GM18867 (cell line): ENCODE measurements around the gene SLC8A1.

Source experiments
- ATAC-seq: cut with Tn5 transposase; IDR thresholded peaks from one replicate; pipeline ENCODE4 v1.9.1; 2021; ENCODE audit warnings: mild to moderate bottlenecking, moderate library complexity; ENCODE audit not compliant: unreplicated experiment

SLC8A1 gene

DNA sequence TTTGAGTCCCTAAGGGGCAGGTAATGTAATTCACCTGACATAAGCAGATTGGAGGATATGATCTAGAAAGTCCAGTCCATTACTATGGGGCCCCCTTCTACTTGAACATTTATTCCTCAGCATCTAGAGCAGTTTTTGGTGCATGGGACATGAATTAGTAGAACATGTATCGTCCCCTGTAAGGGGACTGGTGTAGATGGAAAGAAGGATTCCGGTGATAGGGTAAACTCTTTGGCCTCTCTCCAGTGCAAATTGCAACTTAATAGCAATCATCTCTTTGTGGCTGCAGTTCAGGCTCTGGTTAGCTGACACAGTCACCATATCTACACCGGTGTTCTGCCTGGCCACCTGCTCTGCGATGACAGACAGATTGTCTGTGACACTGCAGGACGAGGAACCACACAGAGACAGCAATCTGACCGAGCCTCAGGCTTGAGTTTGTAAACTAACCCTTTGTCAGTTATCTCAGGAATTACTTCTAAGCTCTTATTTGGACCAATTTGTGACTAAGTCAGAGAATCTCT, 6.4 kb upstream of the SLC8A1 start:
- ATAC-seq = no peak

DNA sequence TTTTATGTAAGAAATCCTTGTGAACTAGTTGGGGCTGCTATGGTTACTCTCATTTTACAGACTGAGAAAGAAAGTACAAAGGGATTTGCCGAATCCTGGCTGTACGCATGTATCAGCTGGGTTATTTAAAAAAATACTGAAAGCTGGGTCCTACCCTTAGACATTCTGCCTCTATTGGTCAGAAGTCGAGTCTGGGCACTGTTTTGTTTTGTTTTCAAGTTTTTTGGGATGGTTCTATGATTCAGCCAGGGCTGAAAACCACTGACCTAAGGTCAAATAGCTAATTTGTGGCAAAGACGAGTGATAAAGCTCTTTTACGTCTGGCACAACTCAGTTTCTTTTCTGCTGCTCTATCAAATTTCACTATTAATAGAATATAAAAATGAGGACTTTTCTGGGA, 5.9 kb upstream of the SLC8A1 start:
- no peak for ATAC-seq

DNA sequence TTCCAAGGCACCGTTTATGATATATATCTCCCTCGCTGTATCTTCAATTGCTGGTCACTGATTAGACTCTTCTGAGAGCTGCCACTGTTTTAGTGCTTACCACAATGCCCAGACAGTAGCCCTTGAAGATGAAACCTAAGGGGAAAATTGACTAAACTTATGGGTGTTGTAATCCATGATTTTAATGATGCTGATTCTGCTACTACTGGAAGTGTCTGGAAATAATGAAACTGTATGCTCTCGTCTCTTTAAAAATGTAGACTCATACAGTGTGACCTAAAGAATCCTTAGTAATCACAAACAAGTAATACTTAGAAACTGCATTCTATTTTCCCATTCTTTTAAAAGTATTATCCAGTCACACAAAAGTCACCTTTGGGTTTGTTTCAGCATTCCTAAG, 5.5 kb upstream of the SLC8A1 start:
- ATAC-seq = no peak

GRCh38 chr2:40456926-40457325, 5.0 kb upstream of the SLC8A1 start:
- no peak for ATAC-seq

GRCh38 chr2:40455661-40456060, 3.8 kb upstream of the SLC8A1 start:
- ATAC-seq = no peak

DNA sequence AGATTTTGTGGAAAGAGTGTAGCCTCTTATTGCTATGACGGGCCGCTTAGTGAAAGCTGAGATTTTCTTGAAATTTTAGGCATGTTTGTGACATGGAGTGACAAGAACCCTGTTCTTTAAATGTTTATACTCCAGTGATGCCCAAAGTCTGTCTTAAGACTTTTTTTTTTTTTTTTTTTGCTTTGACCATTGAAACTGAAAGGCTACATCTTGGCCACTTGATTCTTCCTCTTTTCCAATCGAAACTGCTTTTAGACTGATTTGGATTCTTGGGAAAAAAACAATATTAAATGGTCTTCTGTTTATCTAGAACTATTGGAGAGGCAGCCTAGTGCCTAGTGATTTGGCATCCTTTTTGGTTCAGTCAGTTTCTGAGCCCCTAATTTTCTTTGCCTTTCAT, 2.4 kb upstream of the SLC8A1 start:
- no peak for ATAC-seq

GRCh38 chr2:40452786-40453185, 896 bp upstream of the SLC8A1 start:
- no peak for ATAC-seq

- no peak for ATAC-seq
These were observed 977 bp downstream of the SLC8A1 start for GRCh38 chr2:40450796-40451430.

DNA sequence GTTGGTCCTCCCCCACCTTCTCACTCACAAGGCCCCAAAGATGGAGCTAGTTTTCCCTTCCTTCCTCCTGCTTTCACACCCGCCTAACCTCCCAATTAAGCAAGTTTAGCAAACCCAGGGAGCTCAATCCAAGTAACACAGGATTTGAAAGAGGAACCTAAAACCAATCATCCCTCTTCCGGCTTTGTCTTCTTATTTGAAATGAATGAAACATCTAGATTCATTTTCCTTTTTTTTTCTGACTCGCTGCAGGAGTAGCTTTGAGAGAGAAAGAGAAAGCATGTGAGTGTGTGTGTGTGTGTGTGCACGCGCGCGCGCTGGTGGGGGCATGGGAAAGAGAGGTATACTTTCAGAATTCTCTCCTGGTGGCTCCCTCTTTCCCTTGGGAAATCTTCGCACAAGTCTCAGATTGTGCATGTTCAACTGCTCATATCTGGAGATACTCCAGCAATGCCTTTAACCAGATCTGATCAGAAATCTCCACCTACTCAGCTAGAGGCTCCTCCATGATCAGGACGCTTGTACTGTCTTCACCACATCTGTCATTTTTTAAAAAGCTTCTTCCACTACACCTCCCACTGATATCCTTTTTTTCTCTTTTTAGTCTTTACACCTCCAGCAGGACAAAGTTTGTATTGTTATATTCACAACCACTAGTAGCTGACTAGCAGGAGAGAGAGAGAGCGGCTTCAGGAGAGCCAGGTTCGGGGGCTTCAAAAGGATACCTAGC, 1.7 kb downstream of the SLC8A1 start:
- no peak for ATAC-seq

DNA sequence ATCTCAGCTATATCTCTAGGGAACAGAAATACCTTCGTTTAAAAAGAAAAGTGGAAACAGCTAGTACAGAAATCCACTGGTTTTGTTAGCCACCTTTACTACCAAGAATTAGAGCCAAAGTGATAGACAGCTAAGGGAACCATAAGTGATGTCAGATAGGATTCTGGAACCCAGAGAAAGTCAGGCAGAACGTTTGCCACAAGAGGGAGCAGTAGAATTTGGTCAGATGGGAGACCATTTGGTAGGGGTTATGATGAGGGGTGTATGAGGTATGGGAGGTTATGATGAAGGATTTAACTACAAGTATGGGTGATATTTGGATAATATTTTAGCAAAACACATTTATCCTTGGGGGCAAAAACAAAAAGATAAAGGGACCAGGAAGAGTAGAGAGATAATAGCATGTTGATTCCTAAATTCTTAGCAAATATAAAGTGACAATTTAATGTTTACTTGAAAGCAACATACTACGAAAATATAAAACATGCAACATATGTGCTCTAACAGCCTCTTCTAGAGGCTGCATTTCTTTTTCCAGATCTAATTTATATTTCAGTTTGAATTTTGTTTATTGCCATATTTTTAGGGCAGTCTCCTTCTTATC, 3.3 kb downstream of the SLC8A1 start:
- no peak for ATAC-seq

GRCh38 chr2:40445467-40445866, 6.4 kb downstream of the SLC8A1 start:
- ATAC-seq = no peak

DNA sequence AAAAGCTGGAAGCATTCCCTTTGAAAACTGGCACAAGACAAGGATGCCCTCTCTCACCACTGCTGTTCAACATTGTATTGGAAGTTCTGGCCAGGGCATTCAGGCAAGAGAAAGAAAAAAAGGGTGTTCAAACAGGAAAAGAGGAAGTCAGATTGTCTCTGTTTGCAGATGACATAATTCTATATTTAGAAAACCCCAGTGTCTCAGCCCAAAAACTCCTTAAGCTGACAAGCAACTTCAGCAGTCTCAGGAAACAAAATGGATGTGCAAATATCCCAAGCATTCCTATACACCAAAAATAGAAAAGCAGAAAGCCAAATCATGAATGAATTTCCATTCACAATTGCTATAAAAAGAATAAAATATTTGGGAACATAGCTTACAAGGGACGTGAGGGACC, 11.1 kb downstream of the SLC8A1 start:
- no peak for ATAC-seq

GRCh38 chr2:40439473-40439872, 12.4 kb downstream of the SLC8A1 start:
- ATAC-seq = no peak

DNA sequence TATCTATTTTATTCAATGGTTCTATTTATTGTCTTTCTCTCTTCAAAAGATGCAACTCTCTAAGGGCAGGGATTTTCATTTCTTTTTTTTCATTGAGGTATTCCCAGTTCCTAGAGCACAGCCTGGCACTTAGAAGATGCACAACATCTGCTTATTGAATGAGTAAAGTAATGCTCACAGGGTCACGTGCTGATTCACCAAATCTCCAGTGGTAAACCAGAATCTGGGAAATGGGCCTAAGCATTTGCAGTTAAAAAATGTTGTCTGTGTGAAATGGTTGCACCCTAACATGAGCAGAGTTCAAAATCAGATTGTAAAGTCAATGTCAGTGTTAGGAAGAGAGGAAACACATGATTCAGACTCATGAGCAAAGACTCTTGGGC, 15.8 kb downstream of the SLC8A1 start:
- ATAC-seq = no peak

- no peak for ATAC-seq
These were observed 16.3 kb downstream of the SLC8A1 start for GRCh38 chr2:40435426-40436092.

DNA sequence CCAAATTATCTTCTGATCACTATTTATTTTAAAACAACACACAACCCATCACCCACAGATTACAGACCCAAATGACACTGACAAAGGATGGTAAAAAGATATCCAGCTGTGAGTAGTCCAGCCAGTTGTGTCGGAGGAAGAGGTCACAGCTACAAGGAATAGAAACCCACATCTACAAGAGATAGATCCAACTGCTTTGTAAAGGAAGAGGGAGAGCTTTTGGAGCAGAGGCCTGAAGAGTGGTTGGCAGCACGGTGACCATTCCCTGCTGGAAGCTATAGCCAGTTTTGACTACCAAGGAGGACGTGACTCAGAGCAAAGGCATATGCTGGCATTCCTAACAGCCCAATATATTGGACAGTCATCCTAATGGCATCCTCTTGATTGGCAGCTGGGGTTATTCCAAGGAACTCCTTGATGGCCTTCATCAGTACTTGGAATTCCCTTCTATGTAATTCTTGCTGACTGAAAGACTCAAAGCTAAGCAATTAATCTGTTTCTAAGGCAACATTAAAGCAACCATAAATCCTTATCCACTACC, 17.1 kb downstream of the SLC8A1 start:
- no peak for ATAC-seq

DNA sequence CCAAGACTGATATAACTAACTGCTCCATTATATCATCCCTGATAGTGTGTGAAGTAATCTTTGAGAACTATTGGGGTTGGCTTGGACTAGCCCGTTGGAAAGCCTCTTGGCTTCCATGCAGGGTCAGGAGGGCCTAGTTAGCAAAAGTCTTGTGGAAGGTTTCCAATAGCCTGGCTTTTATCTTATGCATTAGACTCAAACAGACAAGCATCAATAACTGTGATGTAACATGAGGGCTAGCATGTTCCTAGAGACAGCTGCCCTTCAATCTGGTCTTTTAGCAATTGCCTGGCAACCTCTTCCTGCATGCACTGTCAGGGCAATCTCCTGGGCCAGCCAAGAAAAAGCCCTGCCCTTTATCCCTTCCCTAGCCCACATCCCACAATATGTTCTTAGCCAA, 18.2 kb downstream of the SLC8A1 start:
- no peak for ATAC-seq

GRCh38 chr2:40432921-40433483, 18.9 kb downstream of the SLC8A1 start:
- no peak for ATAC-seq

GRCh38 chr2:40431600-40431955, 20.3 kb downstream of the SLC8A1 start:
- no peak for ATAC-seq

DNA sequence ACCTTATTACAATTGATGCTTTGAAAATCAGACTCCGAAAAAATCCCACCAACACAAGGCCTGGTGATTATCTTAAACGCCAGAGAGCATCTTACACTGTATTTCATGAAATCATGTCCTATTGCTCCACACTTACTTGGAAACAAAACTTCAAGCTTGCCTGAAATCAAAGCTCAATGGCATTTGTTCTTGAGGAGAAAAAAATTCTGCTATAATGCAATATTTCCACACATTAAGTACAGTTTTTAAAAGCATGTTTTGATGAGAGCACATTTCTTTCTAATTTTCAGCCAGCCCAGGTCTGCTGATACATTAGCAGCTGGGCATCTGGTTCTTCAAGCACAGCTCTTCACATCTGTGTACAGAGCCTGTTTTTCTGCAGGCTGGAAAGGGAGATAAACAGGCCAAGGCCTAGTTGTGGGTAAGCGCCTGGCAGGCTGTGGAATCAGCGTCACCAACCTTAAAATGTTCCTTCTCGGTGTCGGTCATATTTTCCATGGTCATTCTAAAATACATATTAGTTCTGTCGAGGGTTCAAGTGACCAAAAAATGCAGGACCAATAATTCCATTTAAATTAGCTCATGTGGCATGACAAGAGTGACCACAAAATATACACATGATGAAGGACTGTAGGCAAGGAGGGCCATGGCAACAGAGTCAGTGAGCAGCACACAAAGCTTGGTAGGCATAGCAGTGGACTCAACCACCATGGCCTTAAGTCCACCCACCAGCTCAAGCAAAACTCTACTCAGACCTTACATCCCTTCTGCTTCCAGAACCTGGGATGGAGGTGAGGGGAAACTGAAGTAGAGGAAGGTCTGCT, 20.9 kb downstream of the SLC8A1 start:
- ATAC-seq = no peak
